Immature natural killer cell (primary cell): ENCODE data around the gene TMEM44. TPM values are rescaled to one million over a fixed set of nuclear protein-coding genes. Genes with fewer than 3 reads are reported as not detected.
"Not testable (repeated sequence)": the region's sequence is repeated elsewhere in the genome, so short reads cannot be mapped to it uniquely, and the experiment has no call there.

Source experiments
- DNase-seq, 3 donors: peaks; one replicate each; pipeline ENCODE4 v3.0.0; 2022; ENCODE audit warnings: mixed read lengths in 1 of 3
- H3K27ac Mint-ChIP-seq, 6 donors: one replicate each; pipeline ENCODE4 v1.8.0; 2020; ENCODE audit warnings: mixed read lengths in 6 of 6, mild to moderate bottlenecking in 5 of 6, inconsistent platforms in 4 of 6, moderate library complexity in 3 of 6
- H3K27me3 Mint-ChIP-seq, 3 donors: one replicate each; pipeline ENCODE4 v1.8.0; 2020 to 2021; ENCODE audit warnings: low read depth in 3 of 3, mild to moderate bottlenecking in 3 of 3, mixed read lengths in 3 of 3, moderate library complexity in 3 of 3, inconsistent platforms in 1 of 3
- H3K36me3 Mint-ChIP-seq, 3 donors: one replicate each; pipeline ENCODE4 v1.8.0; 2020; ENCODE audit warnings: mixed read lengths in 3 of 3, inconsistent platforms in 2 of 3, mild to moderate bottlenecking in 2 of 3
- H3K4me1 Mint-ChIP-seq, 2 donors: one replicate each; pipeline ENCODE4 v1.8.0; 2020; ENCODE audit warnings: inconsistent platforms in 2 of 2, mild to moderate bottlenecking in 2 of 2, mixed read lengths in 2 of 2, moderate library complexity in 1 of 2
- H3K4me3 Mint-ChIP-seq, 5 donors: one replicate each; pipeline ENCODE4 v1.8.0; 2020; ENCODE audit warnings: mild to moderate bottlenecking in 5 of 5, mixed read lengths in 5 of 5, inconsistent platforms in 3 of 5, moderate library complexity in 3 of 5
- H3K9me3 Mint-ChIP-seq, 6 donors: one replicate each; pipeline ENCODE4 v1.8.0; 2020; ENCODE audit warnings: mild to moderate bottlenecking in 6 of 6, mixed read lengths in 6 of 6, inconsistent platforms in 4 of 6, moderate library complexity in 3 of 6
- polyA plus RNA-seq, 3 donors: library from polyadenylated mRNA; unstranded; fragments of 300-500 nt; fragmentation: Illumina TruSeq; gene quantifications; one replicate each; pipeline ENCODE4 v1.2.3, GENCODE V29; 2021

The TMEM44 gene
- polyA plus RNA-seq, 3 donors from 2014 or later = 1.4 TPM; not detected in 1

- Mint-ChIP-seq H3K4me3 (no peak overlapping the region), H3K9me3 (no peaks in the 10 kb centered on the region), H3K27me3 (peaks cover 0 to 2% (median 2%) of the 10 kb centered on the region in 3 donors), H3K4me1 (no peaks in the 10 kb centered on the region), H3K27ac (no peak overlapping the region), H3K36me3 (no peaks in the 10 kb centered on the region)
- DNase-seq = no peak
These were observed 18.0 kb downstream of the TMEM44 start for GRCh38 chr3:194615226-194615625.

- Mint-ChIP-seq H3K27ac (no peak overlapping the region), H3K27me3 (peaks cover 0 to 4% (median 2%) of the 10 kb centered on the region in 3 donors), H3K9me3 (no peaks in the 10 kb centered on the region), H3K36me3 (peaks cover 0 to 4% (median 0%) of the 10 kb centered on the region in 3 donors), H3K4me3 (no peak overlapping the region), H3K4me1 (no peaks in the 10 kb centered on the region)
- DNase-seq = no peak
These were observed 21.0 kb downstream of the TMEM44 start for GRCh38 chr3:194612221-194612620.

GRCh38 chr3:194610689-194611088 lies 22.5 kb downstream of the TMEM44 start:
- no peaks in the 10 kb centered on the region for H3K9me3 Mint-ChIP-seq
- no peaks in the 10 kb centered on the region for H3K4me1 Mint-ChIP-seq
- no peak overlapping the region for H3K4me3 Mint-ChIP-seq
- DNase-seq = no peak
- no peak overlapping the region for H3K27ac Mint-ChIP-seq
- H3K36me3 Mint-ChIP-seq = peaks cover 0 to 4% (median 0%) of the 10 kb centered on the region in 3 donors
- H3K27me3 Mint-ChIP-seq = peaks cover 0 to 4% (median 2%) of the 10 kb centered on the region in 3 donors

GRCh38 chr3:194609601-194610000 lies 23.6 kb downstream of the TMEM44 start:
- Mint-ChIP-seq H3K4me1 (no peaks in the 10 kb centered on the region), H3K9me3 (no peaks in the 10 kb centered on the region)

GRCh38 chr3:194608981-194609380 lies 24.2 kb downstream of the TMEM44 start:
- peaks cover 0 to 9% (median 0%) of the 10 kb centered on the region in 3 donors for H3K36me3 Mint-ChIP-seq
- H3K27me3 Mint-ChIP-seq = peaks cover 0 to 4% (median 0%) of the 10 kb centered on the region in 3 donors
- H3K4me3 Mint-ChIP-seq = no peak overlapping the region
- no peak overlapping the region for H3K27ac Mint-ChIP-seq
- no peaks in the 10 kb centered on the region for H3K9me3 Mint-ChIP-seq
- DNase-seq = no peak
- H3K4me1 Mint-ChIP-seq = no peaks in the 10 kb centered on the region

More at GRCh38 chr3:194609601-194610000, 23.6 kb downstream of the TMEM44 start:
- H3K4me3 Mint-ChIP-seq = no peak overlapping the region
- peaks cover 0 to 4% (median 0%) of the 10 kb centered on the region in 3 donors for H3K27me3 Mint-ChIP-seq
- no peak overlapping the region for H3K27ac Mint-ChIP-seq
- DNase-seq = no peak
- peaks cover 0 to 7% (median 0%) of the 10 kb centered on the region in 3 donors for H3K36me3 Mint-ChIP-seq

- H3K27ac Mint-ChIP-seq = no peak overlapping the region
- DNase-seq = no peak
- peaks cover 0 to 4% (median 0%) of the 10 kb centered on the region in 3 donors for H3K27me3 Mint-ChIP-seq
- H3K9me3 Mint-ChIP-seq = no peaks in the 10 kb centered on the region
- H3K36me3 Mint-ChIP-seq = peaks cover 0 to 9% (median 0%) of the 10 kb centered on the region in 3 donors
- H3K4me3 Mint-ChIP-seq = no peak overlapping the region
- H3K4me1 Mint-ChIP-seq = no peaks in the 10 kb centered on the region
These were observed 25.4 kb downstream of the TMEM44 start for GRCh38 chr3:194607592-194608389.

- Mint-ChIP-seq H3K36me3 (peaks cover 0 to 9% (median 0%) of the 10 kb centered on the region in 3 donors), H3K9me3 (no peaks in the 10 kb centered on the region), H3K27ac (no peak overlapping the region), H3K4me3 (no peak overlapping the region), H3K27me3 (peaks cover 0 to 4% (median 0%) of the 10 kb centered on the region in 3 donors), H3K4me1 (no peaks in the 10 kb centered on the region)
- no peak for DNase-seq
These were observed 26.3 kb downstream of the TMEM44 start for GRCh38 chr3:194606941-194607340.

GRCh38 chr3:194606163-194606562 lies 27.1 kb downstream of the TMEM44 start:
- H3K9me3 Mint-ChIP-seq = no peaks in the 10 kb centered on the region
- no peak overlapping the region for H3K4me3 Mint-ChIP-seq
- no peak for DNase-seq

GRCh38 chr3:194605314-194605713 lies 27.9 kb downstream of the TMEM44 start:
- H3K27ac Mint-ChIP-seq, H3K4me3 Mint-ChIP-seq, H3K9me3 Mint-ChIP-seq, H3K27me3 Mint-ChIP-seq, DNase-seq, H3K36me3 Mint-ChIP-seq, H3K4me1 Mint-ChIP-seq: not testable (repeated sequence)

More at GRCh38 chr3:194606163-194606562, 27.1 kb downstream of the TMEM44 start:
- Mint-ChIP-seq H3K27me3 (peaks cover 0 to 4% (median 0%) of the 10 kb centered on the region in 3 donors), H3K36me3 (peaks cover 0 to 9% (median 0%) of the 10 kb centered on the region in 3 donors), H3K27ac (no peak overlapping the region), H3K4me1 (no peaks in the 10 kb centered on the region)

- no peaks in the 10 kb centered on the region for H3K27me3 Mint-ChIP-seq
- DNase-seq = no peak
- H3K4me1 Mint-ChIP-seq = no peaks in the 10 kb centered on the region
- H3K36me3 Mint-ChIP-seq = peaks cover 0 to 9% (median 0%) of the 10 kb centered on the region in 3 donors
- no peak overlapping the region for H3K27ac Mint-ChIP-seq
- H3K9me3 Mint-ChIP-seq = no peaks in the 10 kb centered on the region
- H3K4me3 Mint-ChIP-seq = no peak overlapping the region
These were observed 28.4 kb downstream of the TMEM44 start for GRCh38 chr3:194604837-194605236.

- no peaks in the 10 kb centered on the region for H3K4me1 Mint-ChIP-seq
- H3K27me3 Mint-ChIP-seq = no peaks in the 10 kb centered on the region
These were observed 29.1 kb downstream of the TMEM44 start for GRCh38 chr3:194604126-194604525.

GRCh38 chr3:194602669-194603171 lies 30.5 kb downstream of the TMEM44 start:
- Mint-ChIP-seq H3K9me3 (no peaks in the 10 kb centered on the region), H3K27me3 (peaks cover 0 to 2% (median 0%) of the 10 kb centered on the region in 3 donors), H3K4me1 (no peaks in the 10 kb centered on the region), H3K36me3 (peaks cover 0 to 5% (median 0%) of the 10 kb centered on the region in 3 donors), H3K4me3 (no peak overlapping the region), H3K27ac (no peak overlapping the region)
- no peak for DNase-seq

More at GRCh38 chr3:194604126-194604525, 29.1 kb downstream of the TMEM44 start:
- H3K27ac Mint-ChIP-seq = no peak overlapping the region
- H3K4me3 Mint-ChIP-seq = no peak overlapping the region
- peaks cover 0 to 9% (median 0%) of the 10 kb centered on the region in 3 donors for H3K36me3 Mint-ChIP-seq
- no peaks in the 10 kb centered on the region for H3K9me3 Mint-ChIP-seq
- no peak for DNase-seq

- H3K4me1 Mint-ChIP-seq = peaks cover 4 to 6% of the 10 kb centered on the region in 2 donors
- H3K27ac Mint-ChIP-seq = no peak overlapping the region
- no peaks in the 10 kb centered on the region for H3K9me3 Mint-ChIP-seq
- no peaks in the 10 kb centered on the region for H3K36me3 Mint-ChIP-seq
- peaks cover 0 to 2% (median 0%) of the 10 kb centered on the region in 3 donors for H3K27me3 Mint-ChIP-seq
- DNase-seq = no peak
- H3K4me3 Mint-ChIP-seq = no peak overlapping the region
These were observed 34.3 kb downstream of the TMEM44 start for GRCh38 chr3:194598771-194599557.

- Mint-ChIP-seq H3K27ac (no peak overlapping the region), H3K9me3 (no peaks in the 10 kb centered on the region), H3K4me1 (peaks cover 4 to 6% of the 10 kb centered on the region in 2 donors), H3K27me3 (peaks cover 0 to 2% (median 0%) of the 10 kb centered on the region in 3 donors), H3K4me3 (no peak overlapping the region), H3K36me3 (no peaks in the 10 kb centered on the region)
- no peak for DNase-seq
These were observed 36.3 kb downstream of the TMEM44 start for GRCh38 chr3:194596906-194597305.
